HG02938 (cell line): ENCODE results near the gene CTBP1.
A peak's percentile ranks its signal among the peaks of the same experiment; 100 is the strongest.

ENCODE experiments used
- ATAC-seq: cut with Tn5 transposase; IDR thresholded peaks from one replicate; pipeline ENCODE4 v1.9.1; 2021; ENCODE audit warnings: mild to moderate bottlenecking, moderate library complexity; ENCODE audit not compliant: unreplicated experiment

The CTBP1 gene

GRCh38 chr4:1225272-1226143, 23.4 kb downstream of the CTBP1 start:
- ATAC-seq: no peak

- no peak for ATAC-seq
These were observed 24.8 kb downstream of the CTBP1 start for GRCh38 chr4:1223841-1224809.

- no peak for ATAC-seq
These were observed 25.8 kb downstream of the CTBP1 start for GRCh38 chr4:1222938-1223690.

GRCh38 chr4:1222036-1222789, 26.7 kb downstream of the CTBP1 start:
- ATAC-seq: no peak

- ATAC-seq: no peak
These were observed 27.6 kb downstream of the CTBP1 start for GRCh38 chr4:1221155-1221870.

GRCh38 chr4:1220566-1220965, 28.4 kb downstream of the CTBP1 start:
- ATAC-seq: no peak

- no peak for ATAC-seq
These were observed 29.4 kb downstream of the CTBP1 start for GRCh38 chr4:1219566-1219950.

- peak; percentile 73 for ATAC-seq
These were observed 30.0 kb downstream of the CTBP1 start for GRCh38 chr4:1218634-1219565.

DNA sequence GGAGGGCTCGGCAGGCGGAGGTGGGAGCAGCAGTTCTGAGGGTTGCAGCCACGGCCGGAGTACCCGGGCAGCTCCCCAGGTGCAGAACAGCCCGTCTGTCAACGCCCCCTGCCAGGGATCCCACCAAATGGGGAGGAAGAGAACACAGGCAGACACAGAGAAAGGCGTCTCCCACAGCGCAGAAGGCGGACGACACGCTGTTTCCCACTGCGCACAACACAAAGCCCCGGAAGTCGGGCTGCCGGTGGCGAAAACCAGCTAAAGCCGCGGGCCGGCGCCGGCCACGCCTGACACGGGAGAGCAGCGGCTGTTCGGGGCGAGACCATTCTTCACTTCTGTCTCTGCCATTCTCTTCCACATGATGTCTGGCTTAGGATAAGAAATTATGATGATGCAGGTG, 31.6 kb downstream of the CTBP1 start:
- no peak for ATAC-seq

DNA sequence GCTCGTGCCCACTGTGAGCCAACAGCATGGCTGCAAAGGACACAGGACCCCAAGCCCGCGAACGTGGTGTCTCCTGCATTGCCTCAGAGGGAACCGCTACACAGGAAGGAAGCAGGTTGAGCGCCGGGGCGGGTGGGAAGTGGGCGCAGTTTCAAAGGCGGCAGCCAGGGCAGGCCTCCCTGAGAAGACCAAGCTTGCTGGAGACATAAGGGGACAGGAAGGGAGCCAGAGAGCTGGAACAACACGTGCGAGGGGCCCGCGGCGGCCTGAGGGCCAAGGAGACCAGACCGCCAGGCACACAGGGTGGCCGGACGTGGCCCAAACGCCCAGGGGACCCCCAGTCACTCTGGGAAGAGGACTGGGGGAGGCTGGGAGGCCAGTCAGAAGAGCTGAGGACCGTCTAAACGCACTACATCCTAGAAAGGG, 32.0 kb downstream of the CTBP1 start:
- ATAC-seq: no peak

DNA sequence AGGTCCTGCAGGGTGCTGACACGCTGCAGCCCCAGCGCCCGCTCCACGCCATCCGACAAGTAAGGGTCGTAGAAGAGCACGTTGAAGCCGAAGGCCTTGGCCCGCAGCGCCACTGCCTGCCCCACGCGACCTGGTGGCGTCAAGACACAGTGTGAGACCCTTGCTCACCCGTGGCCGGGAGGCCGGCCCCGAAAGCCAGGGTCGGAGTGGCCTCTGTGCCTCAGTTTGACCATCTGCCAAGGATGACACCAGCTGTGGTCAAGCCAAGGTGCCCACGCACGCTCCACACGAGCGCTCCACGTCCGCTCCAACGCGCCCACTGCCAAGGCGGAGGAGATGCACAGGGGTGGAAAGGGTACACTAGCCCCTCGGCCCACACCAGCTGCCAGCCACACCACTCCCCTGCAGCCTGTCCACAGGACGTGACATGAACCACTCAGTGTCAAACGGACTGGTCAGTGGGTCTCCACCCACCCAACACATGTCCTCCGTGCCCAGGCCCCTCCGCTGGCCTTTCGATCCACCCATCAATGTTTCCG, 32.8 kb downstream of the CTBP1 start:
- no peak for ATAC-seq

DNA sequence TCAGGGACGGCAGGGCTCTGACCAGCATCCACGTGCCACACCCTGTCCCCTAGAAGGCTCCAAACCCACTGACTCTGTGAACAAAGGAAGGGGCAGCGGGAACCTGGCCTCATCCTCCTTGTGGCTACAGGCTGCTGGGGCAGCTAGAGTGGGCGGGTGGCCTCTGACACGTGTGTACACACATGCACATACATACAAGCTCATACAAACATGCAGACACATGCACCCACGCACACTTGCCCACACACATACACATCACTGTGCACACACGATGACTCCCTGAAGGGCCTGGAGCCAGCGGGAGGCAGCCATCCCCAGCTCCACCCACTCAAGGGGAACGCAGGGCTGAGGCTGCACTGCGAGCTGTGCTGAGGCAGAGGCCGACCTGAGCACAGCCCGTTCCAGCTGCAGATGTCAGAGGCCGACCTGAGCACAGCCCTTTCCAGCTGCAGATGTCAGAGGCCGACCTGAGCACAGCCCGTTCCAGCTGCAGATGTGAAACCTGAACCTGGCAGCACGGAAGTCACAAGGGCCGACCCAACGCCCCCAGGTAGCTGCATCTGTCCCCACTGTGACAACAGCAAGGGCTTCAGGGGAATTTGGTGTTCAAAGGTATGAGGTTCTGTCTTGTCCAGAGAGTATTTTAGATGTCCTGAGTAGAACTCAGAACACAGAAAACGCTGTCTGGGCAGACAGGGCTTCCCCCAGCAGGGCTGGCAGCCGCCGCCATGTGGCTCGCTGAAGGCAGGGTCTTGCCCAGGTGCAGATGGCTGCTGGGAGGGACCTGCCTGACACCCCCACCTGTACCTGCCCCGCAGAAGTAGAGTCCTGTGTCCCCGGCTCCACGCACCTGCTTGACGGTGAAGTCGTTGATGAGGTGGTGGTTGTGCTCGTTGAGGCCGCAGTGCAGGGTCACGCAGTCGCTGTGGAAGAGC, 33.5 kb downstream of the CTBP1 start:
- no peak for ATAC-seq

GRCh38 chr4:1214101-1215095, 34.5 kb downstream of the CTBP1 start:
- no peak for ATAC-seq

DNA sequence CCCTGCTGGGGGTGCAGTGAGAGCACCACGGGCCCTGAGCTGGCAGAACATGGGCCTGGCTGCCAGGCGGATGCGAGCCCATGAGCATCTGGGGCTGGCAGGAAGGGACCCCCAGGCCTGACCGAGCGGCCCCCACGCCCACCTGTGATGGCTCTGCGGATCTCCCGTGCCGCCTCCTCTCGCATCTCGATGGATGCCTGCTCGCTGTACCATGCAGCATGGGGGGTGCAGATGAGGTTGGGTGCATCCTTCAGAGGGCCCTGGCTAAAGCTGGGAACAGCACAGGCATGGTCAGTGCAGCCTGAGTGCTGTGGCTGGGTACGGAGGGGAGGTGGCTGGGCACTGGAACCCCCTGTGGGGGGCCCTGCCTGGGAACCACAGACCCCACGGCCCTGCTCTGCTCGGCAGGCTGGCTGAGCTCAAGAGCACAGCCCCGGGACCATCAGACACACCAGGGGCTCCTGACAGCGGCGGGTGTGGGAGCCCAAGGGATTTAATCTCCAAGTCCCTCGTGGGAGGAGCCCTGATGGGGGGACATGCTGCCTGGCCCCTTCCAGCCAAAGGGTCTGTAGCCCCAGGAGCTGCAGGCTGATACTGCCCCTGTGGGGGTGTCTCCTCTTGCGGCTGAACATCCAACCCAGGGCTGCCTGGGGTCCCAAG, 35.5 kb downstream of the CTBP1 start:
- ATAC-seq: no peak

DNA sequence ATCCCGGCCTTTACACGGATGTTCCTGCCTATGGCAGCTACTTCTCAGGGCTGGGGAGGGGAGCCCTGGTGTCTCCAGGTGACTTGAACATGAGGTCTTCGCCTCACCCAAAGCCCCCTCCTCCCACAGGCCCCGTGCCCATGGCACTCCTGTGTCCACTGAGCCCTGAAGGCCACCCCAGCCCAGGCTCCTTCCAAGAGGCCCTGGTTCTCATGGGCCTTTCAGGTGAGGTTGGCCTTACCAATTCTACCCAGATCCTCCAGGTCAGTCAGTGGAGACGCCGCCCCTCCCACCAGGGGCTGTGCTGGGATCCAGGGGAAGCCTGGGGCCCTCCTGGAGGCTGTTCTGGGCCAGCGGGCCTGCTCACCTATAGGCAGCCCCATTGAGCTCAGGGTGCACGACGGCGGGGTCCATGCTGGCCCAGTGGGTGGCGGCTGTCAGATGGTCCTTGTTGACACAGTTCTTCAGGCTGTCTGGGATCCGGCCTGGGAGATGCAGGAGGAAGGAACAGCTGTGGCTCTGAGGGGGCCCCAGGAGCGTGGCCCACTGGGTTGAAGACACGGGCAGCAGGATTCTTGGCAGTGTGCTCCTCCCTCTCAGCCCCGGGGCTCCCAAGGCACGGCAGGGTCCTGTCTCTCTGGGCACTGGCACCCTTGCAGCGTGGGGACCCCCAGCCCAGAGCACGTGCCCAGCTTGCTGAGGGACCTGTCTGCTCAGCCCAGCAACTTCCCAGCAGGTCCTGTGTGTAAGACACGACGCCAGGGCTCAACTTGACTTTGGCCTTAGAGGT, 36.2 kb downstream of the CTBP1 start:
- ATAC-seq: no peak
